Measurements from ENCODE around the gene SPATC1L.

The SPATC1L gene

GRCh38 chr21:46126309-46127238 lies 57.7 kb downstream of the SPATC1L start:
- Histone ChIP-seq H3K27ac (ENCODE audit: low read depth, low read length) (no peak overlapping the region), H3K9ac (ENCODE audit: low read length) (no peak overlapping the region), H3K4me1 (ENCODE audit: control insufficient read depth, insufficient read depth, low read length) (no peaks in the 10 kb centered on the region; the same call in 1 of the 2 replicates), H3K36me3 (ENCODE audit: control insufficient read depth, insufficient read depth, low read length) (peaks cover 65% of the 10 kb centered on the region), H3K27me3 (ENCODE audit: control insufficient read depth, insufficient read depth, low read length) (no peaks in the 10 kb centered on the region), H3K4me3 (ENCODE audit: low read depth, low read length) (no peak overlapping the region), H3K9me3 (ENCODE audit: control insufficient read depth, insufficient read depth, low read depth, low read length) (no peaks in the 10 kb centered on the region)

- Histone ChIP-seq H3K4me3 (ENCODE audit: low read depth, low read length) (no peak overlapping the region), H3K27ac (ENCODE audit: low read depth, low read length) (no peak overlapping the region), H3K4me1 (ENCODE audit: control insufficient read depth, insufficient read depth, low read length) (no peaks in the 10 kb centered on the region; the same call in 1 of the 2 replicates), H3K36me3 (ENCODE audit: control insufficient read depth, insufficient read depth, low read length) (peaks cover 72% of the 10 kb centered on the region), H3K9me3 (ENCODE audit: control insufficient read depth, insufficient read depth, low read depth, low read length) (no peaks in the 10 kb centered on the region), H3K9ac (ENCODE audit: low read length) (no peak overlapping the region), H3K27me3 (ENCODE audit: control insufficient read depth, insufficient read depth, low read length) (no peaks in the 10 kb centered on the region)
Measured at GRCh38 chr21:46125846-46126301, 58.4 kb downstream of the SPATC1L start.

- no peaks in the 10 kb centered on the region for H3K27me3 ChIP-seq (ENCODE audit: control insufficient read depth, insufficient read depth, low read length)
- H3K27ac ChIP-seq (ENCODE audit: low read depth, low read length): no peak overlapping the region
- H3K4me3 ChIP-seq (ENCODE audit: low read depth, low read length): no peak overlapping the region
- H3K36me3 ChIP-seq (ENCODE audit: control insufficient read depth, insufficient read depth, low read length): peaks cover 78% of the 10 kb centered on the region
- no peaks in the 10 kb centered on the region; the same call in 1 of the 2 replicates for H3K4me1 ChIP-seq (ENCODE audit: control insufficient read depth, insufficient read depth, low read length)
- H3K9ac ChIP-seq (ENCODE audit: low read length): no peak overlapping the region
- H3K9me3 ChIP-seq (ENCODE audit: control insufficient read depth, insufficient read depth, low read depth, low read length): no peaks in the 10 kb centered on the region
Measured at GRCh38 chr21:46124926-46125845, 59.1 kb downstream of the SPATC1L start.

- H3K9me3 ChIP-seq (ENCODE audit: control insufficient read depth, insufficient read depth, low read depth, low read length): no peaks in the 10 kb centered on the region
- no peak overlapping the region for H3K4me3 ChIP-seq (ENCODE audit: low read depth, low read length)
- no peaks in the 10 kb centered on the region for H3K27me3 ChIP-seq (ENCODE audit: control insufficient read depth, insufficient read depth, low read length)
- H3K36me3 ChIP-seq (ENCODE audit: control insufficient read depth, insufficient read depth, low read length): peaks cover 84% of the 10 kb centered on the region
- H3K27ac ChIP-seq (ENCODE audit: low read depth, low read length): no peak overlapping the region
- no peak overlapping the region for H3K9ac ChIP-seq (ENCODE audit: low read length)
- no peaks in the 10 kb centered on the region; the same call in 1 of the 2 replicates for H3K4me1 ChIP-seq (ENCODE audit: control insufficient read depth, insufficient read depth, low read length)
Measured at GRCh38 chr21:46124083-46124925, 60.0 kb downstream of the SPATC1L start.

- Histone ChIP-seq H3K4me3 (ENCODE audit: low read depth, low read length) (no peak overlapping the region), H3K36me3 (ENCODE audit: control insufficient read depth, insufficient read depth, low read length) (peaks cover 92% of the 10 kb centered on the region), H3K27me3 (ENCODE audit: control insufficient read depth, insufficient read depth, low read length) (no peaks in the 10 kb centered on the region), H3K4me1 (ENCODE audit: control insufficient read depth, insufficient read depth, low read length) (no peaks in the 10 kb centered on the region), H3K9ac (ENCODE audit: low read length) (no peak overlapping the region), H3K9me3 (ENCODE audit: control insufficient read depth, insufficient read depth, low read depth, low read length) (no peaks in the 10 kb centered on the region), H3K27ac (ENCODE audit: low read depth, low read length) (no peak overlapping the region)
Measured at GRCh38 chr21:46122758-46123683, 61.2 kb downstream of the SPATC1L start.

GRCh38 chr21:46122237-46122671 lies 62.0 kb downstream of the SPATC1L start:
- Histone ChIP-seq H3K4me3 (ENCODE audit: low read depth, low read length) (no peak overlapping the region), H3K4me1 (ENCODE audit: control insufficient read depth, insufficient read depth, low read length) (no peaks in the 10 kb centered on the region), H3K9me3 (ENCODE audit: control insufficient read depth, insufficient read depth, low read depth, low read length) (no peaks in the 10 kb centered on the region), H3K27ac (ENCODE audit: low read depth, low read length) (no peak overlapping the region), H3K27me3 (ENCODE audit: control insufficient read depth, insufficient read depth, low read length) (no peaks in the 10 kb centered on the region), H3K9ac (ENCODE audit: low read length) (no peak overlapping the region), H3K36me3 (ENCODE audit: control insufficient read depth, insufficient read depth, low read length) (peaks cover 92% of the 10 kb centered on the region)

- Histone ChIP-seq H3K27me3 (ENCODE audit: control insufficient read depth, insufficient read depth, low read length) (no peaks in the 10 kb centered on the region), H3K9ac (ENCODE audit: low read length) (no peak overlapping the region), H3K36me3 (ENCODE audit: control insufficient read depth, insufficient read depth, low read length) (peaks cover 92% of the 10 kb centered on the region), H3K4me1 (ENCODE audit: control insufficient read depth, insufficient read depth, low read length) (no peaks in the 10 kb centered on the region), H3K4me3 (ENCODE audit: low read depth, low read length) (no peak overlapping the region), H3K27ac (ENCODE audit: low read depth, low read length) (no peak overlapping the region), H3K9me3 (ENCODE audit: control insufficient read depth, insufficient read depth, low read depth, low read length) (no peaks in the 10 kb centered on the region)
Measured at GRCh38 chr21:46121286-46122221, 62.7 kb downstream of the SPATC1L start.

- H3K27me3 ChIP-seq (ENCODE audit: control insufficient read depth, insufficient read depth, low read length): no peaks in the 10 kb centered on the region
- no peak overlapping the region for H3K4me3 ChIP-seq (ENCODE audit: low read depth, low read length)
- H3K4me1 ChIP-seq (ENCODE audit: control insufficient read depth, insufficient read depth, low read length): no peaks in the 10 kb centered on the region
- no peak overlapping the region for H3K9ac ChIP-seq (ENCODE audit: low read length)
- H3K9me3 ChIP-seq (ENCODE audit: control insufficient read depth, insufficient read depth, low read depth, low read length): no peaks in the 10 kb centered on the region
- H3K27ac ChIP-seq (ENCODE audit: low read depth, low read length): no peak overlapping the region
- peaks cover 92% of the 10 kb centered on the region for H3K36me3 ChIP-seq (ENCODE audit: control insufficient read depth, insufficient read depth, low read length)
Measured at GRCh38 chr21:46120301-46121285, 63.7 kb downstream of the SPATC1L start.
